Gastrocnemius medialis (tissue), 4 donors: Measurements from ENCODE around the gene SLC25A12.

Experiments used
- CTCF ChIP-seq, 5 experiments: fragments of 450-650 bp in 3 of 5; fragments of 200-600 bp in 2 of 5; sonication (generic) in 2 of 5; IDR thresholded peaks in 4 of 5; conservative IDR thresholded peaks in 1 of 5; 1 replicate in 4 of 5; 2 replicates in 1 of 5; pipeline ENCODE4 v1.5.1; 2016 to 2019; ENCODE audit warnings: antibody characterized with exemption in 5 of 5, mild to moderate bottlenecking in 3 of 5, moderate library complexity in 3 of 5
- POLR2A ChIP-seq, 2 donors: fragments of 450-650 bp; IDR thresholded peaks; one replicate each; pipeline ENCODE4 v1.6.1; 2017; ENCODE audit warnings: antibody characterized with exemption in 2 of 2, mild to moderate bottlenecking in 2 of 2, moderate library complexity in 2 of 2

- TF ChIP-seq CTCF (IDR thresholded peaks at IDR 0.05 in 4 of 5, conservative IDR thresholded peaks at IDR 0.05 in 1 of 5) = no peak
- no peak for TF ChIP-seq POLR2A (IDR thresholded peaks at IDR 0.05)
These were observed 157.9 kb downstream of the SLC25A12 start for GRCh38 chr2:171735991-171736710.
